ENCODE results near the gene NRXN3.

NRXN3 gene

DNA sequence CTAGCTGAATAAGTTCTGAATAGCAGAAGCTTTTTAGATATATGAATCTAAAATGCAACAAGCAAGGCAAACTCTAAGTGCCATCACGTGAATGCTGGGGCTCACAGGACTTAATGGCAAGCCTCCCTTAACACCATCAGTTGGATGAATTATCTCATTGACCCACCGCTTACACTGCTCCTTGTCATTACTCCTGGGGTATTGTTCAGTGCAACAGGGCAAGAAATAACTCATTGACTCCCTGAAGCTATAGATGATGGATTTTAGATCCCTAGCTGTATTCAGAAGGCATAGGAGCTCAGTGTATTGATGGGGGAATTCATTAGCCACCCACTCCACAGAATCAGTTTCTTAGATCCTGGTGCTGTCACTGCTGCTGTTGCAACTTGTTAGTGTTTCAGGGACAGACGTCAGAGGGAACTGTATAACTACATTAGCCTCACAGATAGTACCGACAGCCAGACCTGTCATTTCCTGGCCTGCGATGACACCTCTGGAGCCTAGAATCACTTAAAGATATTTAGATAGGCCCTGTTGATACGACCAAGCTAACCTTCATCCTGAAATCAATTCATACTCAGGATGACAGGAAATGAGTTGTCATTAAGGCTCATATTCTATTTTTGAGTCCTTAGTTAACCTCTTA is 1305.8 kb downstream of the NRXN3 start:
- H3K36me3 ChIP-seq (ENCODE audit: low read depth): no peaks in the 10 kb centered on the region
- H3K27ac ChIP-seq (ENCODE audit: poor library complexity, severe bottlenecking): no peak overlapping the region
- H3K4me1 ChIP-seq (ENCODE audit: insufficient read depth, poor library complexity, severe bottlenecking): no peaks in the 10 kb centered on the region
- TF ChIP-seq, protein P1, sequence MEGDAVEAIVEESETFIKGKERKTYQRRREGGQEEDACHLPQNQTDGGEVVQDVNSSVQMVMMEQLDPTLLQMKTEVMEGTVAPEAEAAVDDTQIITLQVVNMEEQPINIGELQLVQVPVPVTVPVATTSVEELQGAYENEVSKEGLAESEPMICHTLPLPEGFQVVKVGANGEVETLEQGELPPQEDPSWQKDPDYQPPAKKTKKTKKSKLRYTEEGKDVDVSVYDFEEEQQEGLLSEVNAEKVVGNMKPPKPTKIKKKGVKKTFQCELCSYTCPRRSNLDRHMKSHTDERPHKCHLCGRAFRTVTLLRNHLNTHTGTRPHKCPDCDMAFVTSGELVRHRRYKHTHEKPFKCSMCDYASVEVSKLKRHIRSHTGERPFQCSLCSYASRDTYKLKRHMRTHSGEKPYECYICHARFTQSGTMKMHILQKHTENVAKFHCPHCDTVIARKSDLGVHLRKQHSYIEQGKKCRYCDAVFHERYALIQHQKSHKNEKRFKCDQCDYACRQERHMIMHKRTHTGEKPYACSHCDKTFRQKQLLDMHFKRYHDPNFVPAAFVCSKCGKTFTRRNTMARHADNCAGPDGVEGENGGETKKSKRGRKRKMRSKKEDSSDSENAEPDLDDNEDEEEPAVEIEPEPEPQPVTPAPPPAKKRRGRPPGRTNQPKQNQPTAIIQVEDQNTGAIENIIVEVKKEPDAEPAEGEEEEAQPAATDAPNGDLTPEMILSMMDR (IDR thresholded peaks at IDR 0.05; ENCODE audit: poor library complexity, severe bottlenecking): no peak
- H3K9me3 ChIP-seq (ENCODE audit: severe bottlenecking): no peaks in the 10 kb centered on the region
- no peak overlapping the region for H3K4me3 ChIP-seq (ENCODE audit: severe bottlenecking)
- ATAC-seq (ENCODE audit: low read depth) (no peak), DNase-seq (ENCODE audit: low spot score) (no peak)
- no peaks in the 10 kb centered on the region for H3K27me3 ChIP-seq (ENCODE audit: insufficient read depth, poor library complexity, severe bottlenecking)

DNA sequence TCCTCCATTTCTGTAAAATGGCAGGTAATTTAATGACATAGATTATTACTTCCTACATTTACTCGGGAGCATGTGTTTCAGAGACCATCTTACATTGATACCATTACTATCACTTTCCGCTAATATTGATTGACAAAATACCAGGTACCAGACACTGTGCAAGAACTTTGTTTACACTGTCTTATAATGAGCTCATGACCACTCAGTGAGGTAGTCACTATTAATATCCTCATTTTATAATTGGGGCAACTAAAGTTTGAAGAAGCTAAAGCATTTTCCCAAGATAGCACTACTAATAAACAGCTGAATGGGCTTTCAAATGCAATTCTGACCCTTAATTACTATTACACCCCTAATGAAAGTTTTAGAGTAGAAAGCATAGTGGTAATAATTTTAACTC is 1306.4 kb downstream of the NRXN3 start:
- no peak for ATAC-seq (ENCODE audit: low read depth)
- Histone ChIP-seq H3K27ac (ENCODE audit: poor library complexity, severe bottlenecking) (no peak overlapping the region), H3K27me3 (ENCODE audit: insufficient read depth, poor library complexity, severe bottlenecking) (no peaks in the 10 kb centered on the region), H3K4me3 (ENCODE audit: severe bottlenecking) (no peak overlapping the region), H3K9me3 (ENCODE audit: severe bottlenecking) (no peaks in the 10 kb centered on the region), H3K4me1 (ENCODE audit: insufficient read depth, poor library complexity, severe bottlenecking) (no peaks in the 10 kb centered on the region), H3K36me3 (ENCODE audit: low read depth) (no peaks in the 10 kb centered on the region)
- TF ChIP-seq, protein P1 (IDR thresholded peaks at IDR 0.05; ENCODE audit: poor library complexity, severe bottlenecking): no peak
- no peak for DNase-seq (ENCODE audit: low spot score)

DNA sequence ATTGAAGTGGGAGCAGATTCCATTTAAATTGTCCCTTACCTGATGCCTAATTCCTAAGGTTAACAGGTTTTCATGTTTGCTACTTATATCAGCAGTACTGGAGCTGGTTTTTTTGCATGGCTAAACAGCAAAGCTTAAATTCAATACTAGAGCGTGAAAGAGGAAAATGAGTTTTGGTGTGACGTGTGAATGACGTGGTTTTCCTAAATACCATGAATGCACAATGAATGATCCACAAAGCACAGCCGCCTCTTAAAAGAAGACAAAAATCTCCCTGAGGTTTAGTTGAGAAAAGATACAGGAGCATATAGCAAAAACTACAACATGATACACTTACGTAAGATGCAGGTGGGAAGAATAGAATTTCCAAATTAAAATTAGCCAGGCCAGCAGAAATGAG is 1310.0 kb downstream of the NRXN3 start:
- no peak for ATAC-seq (ENCODE audit: low read depth)
- H3K4me3 ChIP-seq (ENCODE audit: severe bottlenecking): no peak overlapping the region
- H3K36me3 ChIP-seq (ENCODE audit: low read depth): no peaks in the 10 kb centered on the region
- TF ChIP-seq, protein P1 (IDR thresholded peaks at IDR 0.05; ENCODE audit: poor library complexity, severe bottlenecking): no peak
- no peaks in the 10 kb centered on the region for H3K27me3 ChIP-seq (ENCODE audit: insufficient read depth, poor library complexity, severe bottlenecking)
- no peak overlapping the region for H3K27ac ChIP-seq (ENCODE audit: poor library complexity, severe bottlenecking)
- no peaks in the 10 kb centered on the region for H3K9me3 ChIP-seq (ENCODE audit: severe bottlenecking)
- DNase-seq (ENCODE audit: low spot score): no peak
- H3K4me1 ChIP-seq (ENCODE audit: insufficient read depth, poor library complexity, severe bottlenecking): no peaks in the 10 kb centered on the region

DNA sequence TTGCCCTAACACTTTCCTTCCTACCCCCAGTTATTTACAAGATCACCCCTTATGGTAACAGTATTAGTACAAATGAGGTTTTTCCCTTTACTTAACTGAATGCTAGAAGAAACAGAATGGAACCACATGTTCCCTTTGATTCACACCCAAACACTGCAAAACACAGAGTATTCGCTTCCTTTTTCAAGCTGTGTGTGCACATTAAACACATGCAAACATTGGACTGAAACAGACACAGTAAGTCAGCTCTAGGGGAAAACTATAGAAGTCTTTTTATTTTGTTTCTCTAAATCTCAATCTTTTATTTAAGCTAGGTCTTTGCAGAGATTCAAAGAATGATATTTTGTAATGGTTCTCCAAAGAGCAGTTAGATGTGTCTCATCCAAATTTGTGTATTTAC is 1312.7 kb downstream of the NRXN3 start:
- Histone ChIP-seq H3K27ac (ENCODE audit: poor library complexity, severe bottlenecking) (no peak overlapping the region), H3K9me3 (ENCODE audit: severe bottlenecking) (no peaks in the 10 kb centered on the region), H3K4me1 (ENCODE audit: insufficient read depth, poor library complexity, severe bottlenecking) (no peaks in the 10 kb centered on the region), H3K4me3 (ENCODE audit: severe bottlenecking) (no peak overlapping the region), H3K27me3 (ENCODE audit: insufficient read depth, poor library complexity, severe bottlenecking) (no peaks in the 10 kb centered on the region), H3K36me3 (ENCODE audit: low read depth) (no peaks in the 10 kb centered on the region)
- DNase-seq (ENCODE audit: low spot score): no peak
- TF ChIP-seq, protein P1 (IDR thresholded peaks at IDR 0.05; ENCODE audit: poor library complexity, severe bottlenecking): no peak
- no peak for ATAC-seq (ENCODE audit: low read depth)

All from RWPE2 (cell line).